K562 (cell line): ENCODE results near the gene IRF1. TPM values are rescaled to one million over a fixed set of nuclear protein-coding genes. Genes with fewer than 3 reads are reported as not detected.

ENCODE experiments used
- ARHGAP35 ChIP-seq: fragments of 450-650 bp; IDR thresholded peaks from 2 replicates; pipeline ENCODE4 v1.6.1; 2018; ENCODE audit not compliant: partially characterized antibody
- BRD9 ChIP-seq: fragments of 450-650 bp; IDR thresholded peaks from 2 replicates; pipeline ENCODE4 v1.6.1; 2018; ENCODE audit warnings: low read depth; ENCODE audit not compliant: partially characterized antibody
- DMBX1 ChIP-seq: fragments of 250-450 bp; sonication (Bioruptor Pico); IDR thresholded peaks from 2 replicates; pipeline ENCODE4 v1.8.0; 2022; ENCODE audit warnings: inconsistent platforms, mild to moderate bottlenecking, moderate library complexity, borderline replicate concordance
- EP300 ChIP-seq: IDR thresholded peaks from 2 replicates; pipeline ENCODE4 v1.6.1; 2012; ENCODE audit warnings: low read length, improper control_type of control experiment
- ERF ChIP-seq: fragments of 450-650 bp; formaldehyde crosslinking; IDR thresholded peaks from 2 replicates; pipeline ENCODE4 v1.4.0; 2020; ENCODE audit warnings: mild to moderate bottlenecking, mixed read lengths
- GATA2 ChIP-seq: sonication (generic); formaldehyde crosslinking; IDR thresholded peaks from 2 replicates; pipeline ENCODE4 v1.4.0; 2020; ENCODE audit warnings: mild to moderate bottlenecking, missing genetic modification reagents
- HMG20A ChIP-seq: fragments of 450-650 bp; formaldehyde crosslinking; conservative IDR thresholded peaks from 2 replicates; pipeline ENCODE4 v1.4.0; 2020; ENCODE audit warnings: mild to moderate bottlenecking, mixed read lengths
- HOMEZ ChIP-seq: fragments of 250-450 bp; sonication (Bioruptor Pico); IDR thresholded peaks from 2 replicates; pipeline ENCODE4 v1.4.0; 2020; ENCODE audit warnings: mild to moderate bottlenecking, moderate library complexity
- MTA3 ChIP-seq: fragments of 450-650 bp; formaldehyde crosslinking; IDR thresholded peaks from 2 replicates; pipeline ENCODE4 v1.6.1; 2017; ENCODE audit warnings: mild to moderate bottlenecking, borderline replicate concordance
- NUFIP1 ChIP-seq: fragments of 450-650 bp; IDR thresholded peaks from 2 replicates; pipeline ENCODE4 v1.6.1; 2018; ENCODE audit not compliant: partially characterized antibody
- PML ChIP-seq: IDR thresholded peaks from 2 replicates; pipeline ENCODE4 v1.6.1; 2012; ENCODE audit warnings: low read length, inconsistent platforms
- POLR2B ChIP-seq: fragments of 450-650 bp; IDR thresholded peaks from 2 replicates; pipeline ENCODE4 v1.6.1; 2018; ENCODE audit warnings: low read depth; ENCODE audit not compliant: partially characterized antibody
- RAD21 ChIP-seq, 2 experiments: fragments of 250-450 bp in 1 of 2; fragments of 450-650 bp in 1 of 2; sonication (Bioruptor Pico) in 1 of 2; formaldehyde crosslinking in 1 of 2; IDR thresholded peaks in 1 of 2; conservative IDR thresholded peaks in 1 of 2; 2 replicates each; pipeline versions ENCODE4 v1.4.0 to v1.8.0; 2020 to 2022; ENCODE audit warnings: mild to moderate bottlenecking in 2 of 2, moderate library complexity in 1 of 2
- RBFOX2 ChIP-seq: fragments of 200-400 bp; formaldehyde crosslinking; IDR thresholded peaks from 2 replicates; pipeline ENCODE4 v1.6.1; 2017; ENCODE audit warnings: low read depth, mild to moderate bottlenecking, low read length, moderate library complexity
- SP1 ChIP-seq: sonication (generic); formaldehyde crosslinking; IDR thresholded peaks from 2 replicates; pipeline ENCODE4 v1.8.1; 2022; ENCODE audit warnings: mild to moderate bottlenecking, missing genetic modification reagents
- SRF ChIP-seq, 2 experiments: fragments of 250-450, 450-650 bp in 1 of 2; sonication (Bioruptor Pico) in 1 of 2; sonication (generic) in 1 of 2; formaldehyde crosslinking; IDR thresholded peaks; 2 replicates each; pipeline versions ENCODE4 v1.5.0 to v1.5.1; 2020 to 2022; ENCODE audit warnings: mild to moderate bottlenecking in 1 of 2, missing genetic modification reagents in 1 of 2
- TRIM24 ChIP-seq, 2 experiments: fragments of 450-650 bp; IDR thresholded peaks; 2 replicates each; pipeline ENCODE4 v1.6.1; 2016
- ZNF175 ChIP-seq: fragments of 200-800 bp; sonication (Bioruptor generic); IDR thresholded peaks from 2 replicates; pipeline ENCODE4 v1.6.1; 2016; ENCODE audit warnings: low read depth, mild to moderate bottlenecking, missing genetic modification characterization, missing compliant biosample characterization
- ZNF24 ChIP-seq: fragments of 450-650 bp; IDR thresholded peaks from 2 replicates; pipeline ENCODE4 v1.6.1; 2016
- ZNF280B ChIP-seq: fragments of 250-450 bp; sonication (Bioruptor Pico); IDR thresholded peaks from 2 replicates; pipeline ENCODE4 v1.5.1; 2021; ENCODE audit warnings: mild to moderate bottlenecking
- ZNF57 ChIP-seq: fragments of 450-650 bp; formaldehyde crosslinking; IDR thresholded peaks from 2 replicates; pipeline ENCODE4 v1.4.0; 2020; ENCODE audit warnings: mild to moderate bottlenecking, moderate library complexity
- ZSCAN29 ChIP-seq: fragments of 450-650 bp; IDR thresholded peaks from 2 replicates; pipeline ENCODE4 v1.6.1; 2017
- polyA plus RNA-seq, 8 experiments: library from polyadenylated mRNA; depleted of rRNA in 4 of 8; stranded (reverse) in 5 of 8; unstranded in 3 of 8; fragments of >200 nt; fragmentation: Nextera tagmentation in 2 of 8; fragmentation: Illumina TruSeq in 1 of 8; extraction: Ambion mirVana in 2 of 8; extraction: Trizol in 1 of 8; gene quantifications; 2 replicates each; pipeline versions ENCODE4 v1.2.1 to v1.2.3, GENCODE V29; 2011 to 2014; ENCODE audit warnings: inconsistent platforms in 1 of 8, missing spikeins in 1 of 8
- total RNA-seq, 7 experiments: library from RNA; depleted of rRNA in 6 of 7; stranded (reverse); fragments of >200 nt in 6 of 7; fragmentation: Illumina TruSeq in 2 of 7; extraction: Trizol in 2 of 7; gene quantifications; 2 replicates each; pipeline versions ENCODE4 v1.2.1 to v1.2.3, GENCODE V29; 2011 to 2021; ENCODE audit warnings: low replicate concordance in 1 of 7
- TF ChIP-seq, protein P1 (sequence below), 2 experiments: fragments of 450-650 bp in 1 of 2; sonication (generic) in 1 of 2; formaldehyde crosslinking in 1 of 2; IDR thresholded peaks in 1 of 2; conservative IDR thresholded peaks in 1 of 2; 2 replicates each; pipeline versions ENCODE4 v1.6.1 to v1.8.1; 2016 to 2023; ENCODE audit warnings: mild to moderate bottlenecking in 2 of 2, moderate library complexity in 2 of 2, inconsistent platforms in 1 of 2, missing genetic modification reagents in 1 of 2
- TF ChIP-seq, protein P2 (sequence below): sonication (generic); formaldehyde crosslinking; IDR thresholded peaks from 2 replicates; pipeline ENCODE4 v1.8.1; 2022; ENCODE audit warnings: missing genetic modification reagents

The IRF1 gene
- total and polyA plus RNA-seq, 9 of the 15 experiments (the other 6 are each of a cell fraction or from before 2014, with no cell fraction given): 1.1 to 12.3 (median 5.9) TPM

- TF ChIP-seq RAD21 (CRISPR knock-in tag; conservative IDR thresholded peaks at IDR 0.05 in 1 of 2, IDR thresholded peaks at IDR 0.05 in 1 of 2) (peak; percentile 1 to 4; a peak in 1 of 4 replicates), SRF (CRISPR knock-in tag; IDR thresholded peaks at IDR 0.05) (no peak), ERF (CRISPR knock-in tag) (no peak), RBFOX2 (peak; percentile 47; the same call in 1 of the 2 replicates), ARHGAP35 (no peak), ZNF175 (peak; percentile 95), BRD9 (peak; percentile 44), PML (no peak), DMBX1 (CRISPR knock-in tag) (peak; percentile 93; the same call in 1 of the 2 replicates), HOMEZ (no peak), GATA2 (no peak), NUFIP1 (no peak), POLR2B (no peak), ZNF24 (no peak), HMG20A (CRISPR knock-in tag) (no peak), TRIM24 (IDR thresholded peaks at IDR 0.05) (peak; percentile 76 to 85; a peak in 2 of 4 replicates), ZNF57 (no peak), ZNF280B (CRISPR knock-in tag) (no peak), MTA3 (no peak), ZSCAN29 (no peak), EP300 (peak; percentile 64; the same call in 1 of the 2 replicates), SP1 (no peak)
- TF ChIP-seq, protein P1, sequence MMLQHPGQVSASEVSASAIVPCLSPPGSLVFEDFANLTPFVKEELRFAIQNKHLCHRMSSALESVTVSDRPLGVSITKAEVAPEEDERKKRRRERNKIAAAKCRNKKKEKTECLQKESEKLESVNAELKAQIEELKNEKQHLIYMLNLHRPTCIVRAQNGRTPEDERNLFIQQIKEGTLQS (IDR thresholded peaks at IDR 0.05): peak; percentile 78
- TF ChIP-seq, protein P1 (CRISPR knock-in tag; conservative IDR thresholded peaks at IDR 0.05): no peak
- TF ChIP-seq, protein P2, sequence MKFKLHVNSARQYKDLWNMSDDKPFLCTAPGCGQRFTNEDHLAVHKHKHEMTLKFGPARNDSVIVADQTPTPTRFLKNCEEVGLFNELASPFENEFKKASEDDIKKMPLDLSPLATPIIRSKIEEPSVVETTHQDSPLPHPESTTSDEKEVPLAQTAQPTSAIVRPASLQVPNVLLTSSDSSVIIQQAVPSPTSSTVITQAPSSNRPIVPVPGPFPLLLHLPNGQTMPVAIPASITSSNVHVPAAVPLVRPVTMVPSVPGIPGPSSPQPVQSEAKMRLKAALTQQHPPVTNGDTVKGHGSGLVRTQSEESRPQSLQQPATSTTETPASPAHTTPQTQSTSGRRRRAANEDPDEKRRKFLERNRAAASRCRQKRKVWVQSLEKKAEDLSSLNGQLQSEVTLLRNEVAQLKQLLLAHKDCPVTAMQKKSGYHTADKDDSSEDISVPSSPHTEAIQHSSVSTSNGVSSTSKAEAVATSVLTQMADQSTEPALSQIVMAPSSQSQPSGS (CRISPR knock-in tag): no peak
These were observed 33.0 kb downstream of the IRF1 start (continued) for GRCh38 chr5:132457371-132458225.
